Measurements from ENCODE around the gene ZNF185. TPM values are rescaled to one million over a fixed set of nuclear protein-coding genes. Genes with fewer than 3 reads are reported as not detected.

Gene ZNF185
- total and polyA plus RNA-seq, 2 of the 8 experiments (the other 6 are each of a cell fraction or from before 2014, with no cell fraction given) = 15.6 to 20.1 TPM

- 0 out of 2 replicates have a peak, but pooled peaks cover 2% of the 10 kb centered on the region for H3K79me1 ChIP-seq (ENCODE audit: low read depth, low read length)
- H3K27ac ChIP-seq (ENCODE audit: low read depth, low read length) = no peak overlapping the region
- H2BK12ac ChIP-seq (ENCODE audit: low read depth, low read length) = no peak overlapping the region
- FAIRE-seq (no peak), DNase-seq (ENCODE audit: low read depth in 1 of 2, low spot score in 2 of 2) (no peak)
- no peak overlapping the region for H2AK5ac ChIP-seq (ENCODE audit: low read depth, low read length)
- no peaks in the 10 kb centered on the region for H3K23me2 ChIP-seq (ENCODE audit: low read depth, low read length)
- no peaks in the 10 kb centered on the region; a peak in 1 of 4 replicates for H3K79me2 ChIP-seq (ENCODE audit: control insufficient read depth in 1 of 2, insufficient read depth in 2 of 2, low read length in 2 of 2)
- H2BK20ac ChIP-seq (ENCODE audit: low read length) = no peak overlapping the region
- no peak overlapping the region for H2BK120ac ChIP-seq (replicated peaks; ENCODE audit: low read depth, low read length)
- WGBS, 2 experiments (ENCODE audit: extremely low coverage in 1 of 2, insufficient coverage in 1 of 2, insufficient read length in 1 of 2, insufficient replicate concordance in 2 of 2, low coverage in 1 of 2, low lambda C conversion rate in 2 of 2, missing lambda C conversion rate in 1 of 2) = 72% methylated on average over 2 of the region's 2 CpGs; no CpG with 5 or more reads in 1 of the 2 experiments
- H2BK5ac ChIP-seq (ENCODE audit: low read depth, low read length) = no peak overlapping the region
- no peak overlapping the region for H4K5ac ChIP-seq (ENCODE audit: insufficient read length, low read depth, low read length)
- H3K9me3 ChIP-seq (ENCODE audit: insufficient read depth in 2 of 2, low read depth in 1 of 2, low read length in 1 of 2) = no peaks in the 10 kb centered on the region
- no peak overlapping the region for H3K4me3 ChIP-seq (ENCODE audit: extremely low read depth in 1 of 4, insufficient read depth in 2 of 4, low read depth in 3 of 4, low read length in 4 of 4)
- no peak overlapping the region for H4K91ac ChIP-seq (replicated peaks; ENCODE audit: insufficient read length, low read length)
- no peak overlapping the region for H3K4me2 ChIP-seq (ENCODE audit: insufficient read depth in 1 of 2, low read depth in 2 of 2, low read length in 2 of 2)
- no peak overlapping the region for H3K9ac ChIP-seq (replicated peaks in 1 of 4; ENCODE audit: extremely low read depth in 1 of 4, low read depth in 3 of 4, low read length in 3 of 4)
- no peaks in the 10 kb centered on the region for H3K4me1 ChIP-seq (replicated peaks in 1 of 4; ENCODE audit: control insufficient read depth in 3 of 4, insufficient read depth in 4 of 4, low read length in 3 of 4)
- H3K27me3 ChIP-seq (replicated peaks in 1 of 4; ENCODE audit: control insufficient read depth in 3 of 4, extremely low read depth in 1 of 4, insufficient read depth in 3 of 4, low read length in 3 of 4) = no peaks in the 10 kb centered on the region
- H3K36me3 ChIP-seq (ENCODE audit: control insufficient read depth in 2 of 4, insufficient read depth in 4 of 4, low read length in 3 of 4) = peaks cover 0 to 15% (median 8%) of the 10 kb centered on the region in 4 experiments; a peak in 5 of 8 replicates
- H3K4ac ChIP-seq (replicated peaks; ENCODE audit: insufficient read length, low read depth, low read length) = no peak overlapping the region
- no peak overlapping the region for H2AFZ ChIP-seq (ENCODE audit: low read length)
- H4K8ac ChIP-seq (ENCODE audit: extremely low read depth, insufficient read depth, low read length) = no peak overlapping the region
- CTCF ChIA-PET (ENCODE audit: partially characterized antibody) = no interaction called here
- H3K56ac ChIP-seq (replicated peaks; ENCODE audit: insufficient read length, low read depth, low read length) = no peak overlapping the region
- no peak overlapping the region for H2BK15ac ChIP-seq (ENCODE audit: low read length)
- POLR2A ChIA-PET (ENCODE audit: partially characterized antibody) = no interaction called here
- H3K18ac ChIP-seq (ENCODE audit: extremely low read depth, low read length) = no peak overlapping the region
- no peak overlapping the region for H3K14ac ChIP-seq (ENCODE audit: insufficient read length)
- peaks cover 0 to 5% of the 10 kb centered on the region in 2 experiments for H4K20me1 ChIP-seq (replicated peaks in 1 of 2; ENCODE audit: control insufficient read depth in 1 of 2, insufficient read depth in 2 of 2, low read length in 2 of 2)
- TF ChIP-seq FOSL1 (IDR thresholded peaks at IDR 0.05; ENCODE audit: insufficient read depth, low read depth, low read length) (no peak), SRF (IDR thresholded peaks at IDR 0.05; ENCODE audit: low read depth, low read length) (no peak), ATF3 (IDR thresholded peaks at IDR 0.05; ENCODE audit: insufficient read depth, low read depth, low read length) (no peak), BCL11A (IDR thresholded peaks at IDR 0.05; ENCODE audit: low read depth in 2 of 2, low read length in 2 of 2) (no peak), POLR2A (IDR thresholded peaks at IDR 0.05; ENCODE audit: control extremely low read depth in 1 of 2, low read depth in 2 of 2, low read length in 2 of 2) (no peak), HDAC2 (IDR thresholded peaks at IDR 0.05; ENCODE audit: borderline replicate concordance in 1 of 2, low read depth in 2 of 2, low read length in 2 of 2) (no peak), ZNF274 (IDR thresholded peaks at IDR 0.05; ENCODE audit: borderline replicate concordance, extremely low read depth, low read length) (no peak)
- no peak overlapping the region for H3K23ac ChIP-seq (ENCODE audit: insufficient read length)
Observed at GRCh38 chrX:152850465-152850864, 47.4 kb upstream of the ZNF185 start.

All from H1 (cell line).